Measurements from ENCODE around the gene CLEC4A.
"Not testable (repeated sequence)": the region's sequence is repeated elsewhere in the genome, so short reads cannot be mapped to it uniquely, and the experiment has no call there.

Gene CLEC4A

GRCh38 chr12:8133636-8134397 is 10.4 kb downstream of the CLEC4A start:
- not testable (repeated sequence) for DNase-seq (ENCODE audit: low read depth in 3 of 3, low spot score in 1 of 3)

- DNase-seq (ENCODE audit: low read depth in 3 of 3, low spot score in 1 of 3), result not testable (repeated sequence)
Measured at GRCh38 chr12:8134398-8134930, 11.0 kb downstream of the CLEC4A start.

- not testable (repeated sequence) for DNase-seq (ENCODE audit: low read depth in 3 of 3, low spot score in 1 of 3)
Measured at GRCh38 chr12:8141647-8142046, 18.2 kb downstream of the CLEC4A start.

GRCh38 chr12:8143261-8143660 is 19.8 kb downstream of the CLEC4A start:
- DNase-seq (ENCODE audit: low read depth in 3 of 3, low spot score in 1 of 3), result no peak

- no peak for DNase-seq (ENCODE audit: low read depth in 3 of 3, low spot score in 1 of 3)
Measured at GRCh38 chr12:8145754-8146441, 22.5 kb downstream of the CLEC4A start.

GRCh38 chr12:8146442-8146771 is 23.0 kb downstream of the CLEC4A start:
- no peak for DNase-seq (ENCODE audit: low read depth in 3 of 3, low spot score in 1 of 3)

GRCh38 chr12:8154526-8154925 is 31.1 kb downstream of the CLEC4A start:
- no peak for DNase-seq (ENCODE audit: low read depth in 3 of 3, low spot score in 1 of 3)

- no peak for DNase-seq (ENCODE audit: low read depth in 3 of 3, low spot score in 1 of 3)
Measured at GRCh38 chr12:8156416-8156815, 33.0 kb downstream of the CLEC4A start.

GRCh38 chr12:8156845-8157244 is 33.4 kb downstream of the CLEC4A start, which contains the start of gene ZNF705A:
ZNF705A (plus strand) TSS chr12:8157015; CDS start chr12:8172626, 15,611 bp downstream.
- DNase-seq (ENCODE audit: low read depth in 3 of 3, low spot score in 1 of 3), result no peak

GRCh38 chr12:8157484-8158198 is 34.2 kb downstream of the CLEC4A start:
- DNase-seq (ENCODE audit: low read depth in 3 of 3, low spot score in 1 of 3), result no peak

- not testable (repeated sequence) for DNase-seq (ENCODE audit: low read depth in 3 of 3, low spot score in 1 of 3)
Measured at GRCh38 chr12:8172911-8173310, 49.5 kb downstream of the CLEC4A start.

GRCh38 chr12:8179989-8180585 is 56.7 kb downstream of the CLEC4A start:
- peak; percentile 12 to 64 (median 38) for DNase-seq (ENCODE audit: low read depth in 3 of 3, low spot score in 1 of 3)

GRCh38 chr12:8181271-8181670 is 57.9 kb downstream of the CLEC4A start:
- not testable (repeated sequence) for DNase-seq (ENCODE audit: low read depth in 3 of 3, low spot score in 1 of 3)

GRCh38 chr12:8182923-8183322 is 59.5 kb downstream of the CLEC4A start:
- not testable (repeated sequence) for DNase-seq (ENCODE audit: low read depth in 3 of 3, low spot score in 1 of 3)

GRCh38 chr12:8183346-8183745 is 59.9 kb downstream of the CLEC4A start:
- not testable (repeated sequence) for DNase-seq (ENCODE audit: low read depth in 3 of 3, low spot score in 1 of 3)

- not testable (repeated sequence) for DNase-seq (ENCODE audit: low read depth in 3 of 3, low spot score in 1 of 3)
Measured at GRCh38 chr12:8184206-8184605, 60.8 kb downstream of the CLEC4A start.

GRCh38 chr12:8188088-8188487 is 64.7 kb downstream of the CLEC4A start:
- not testable (repeated sequence) for DNase-seq (ENCODE audit: low read depth in 3 of 3, low spot score in 1 of 3)
